ENCODE data around the gene VWF.

DNA sequence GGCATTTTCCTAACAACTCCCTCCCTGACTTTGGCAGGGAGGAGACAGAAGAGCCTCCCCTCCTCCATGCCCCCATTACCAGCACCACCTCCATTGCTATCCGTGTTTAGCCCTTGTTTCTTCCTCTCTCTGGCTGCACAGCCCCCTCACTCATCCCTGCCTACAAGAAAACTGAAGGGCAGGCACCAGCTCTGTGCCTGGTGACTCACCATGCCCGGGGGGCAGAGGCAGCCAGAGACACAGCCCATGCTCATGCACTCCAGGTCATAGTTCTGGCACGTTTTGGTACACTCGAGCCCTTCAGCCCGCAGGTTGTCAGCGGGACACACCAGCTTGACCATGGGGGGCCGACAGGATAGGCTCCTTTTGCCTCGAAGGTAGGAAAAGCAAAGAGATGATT, 80.4 kb downstream of the VWF start:
- TF ChIP-seq, protein P1, sequence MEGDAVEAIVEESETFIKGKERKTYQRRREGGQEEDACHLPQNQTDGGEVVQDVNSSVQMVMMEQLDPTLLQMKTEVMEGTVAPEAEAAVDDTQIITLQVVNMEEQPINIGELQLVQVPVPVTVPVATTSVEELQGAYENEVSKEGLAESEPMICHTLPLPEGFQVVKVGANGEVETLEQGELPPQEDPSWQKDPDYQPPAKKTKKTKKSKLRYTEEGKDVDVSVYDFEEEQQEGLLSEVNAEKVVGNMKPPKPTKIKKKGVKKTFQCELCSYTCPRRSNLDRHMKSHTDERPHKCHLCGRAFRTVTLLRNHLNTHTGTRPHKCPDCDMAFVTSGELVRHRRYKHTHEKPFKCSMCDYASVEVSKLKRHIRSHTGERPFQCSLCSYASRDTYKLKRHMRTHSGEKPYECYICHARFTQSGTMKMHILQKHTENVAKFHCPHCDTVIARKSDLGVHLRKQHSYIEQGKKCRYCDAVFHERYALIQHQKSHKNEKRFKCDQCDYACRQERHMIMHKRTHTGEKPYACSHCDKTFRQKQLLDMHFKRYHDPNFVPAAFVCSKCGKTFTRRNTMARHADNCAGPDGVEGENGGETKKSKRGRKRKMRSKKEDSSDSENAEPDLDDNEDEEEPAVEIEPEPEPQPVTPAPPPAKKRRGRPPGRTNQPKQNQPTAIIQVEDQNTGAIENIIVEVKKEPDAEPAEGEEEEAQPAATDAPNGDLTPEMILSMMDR (IDR thresholded peaks at IDR 0.05; ENCODE audit: low read depth, low read length): no peak
- no peak for TF ChIP-seq EZH2phosphoT487 (IDR thresholded peaks at IDR 0.05; ENCODE audit: low read depth)
